OCI-LY3 (cell line): ENCODE data around the gene NAV2.

Source experiments
- H2AFZ ChIP-seq: fragments of 200-600, 300-600 bp; shearing (Covaris generic); 2 replicates; pipeline ENCODE4 v1.6.0; 2014; ENCODE audit warnings: antibody characterized with exemption, low read depth, low read length
- H3K27ac ChIP-seq: fragments of 200-600, 300-600 bp; sonication (generic); 2 replicates; pipeline ENCODE4 v1.5.1; 2014; ENCODE audit warnings: mild to moderate bottlenecking, low read length, moderate library complexity, mixed read lengths
- H3K27me3 ChIP-seq: fragments of 200-600, 300-600 bp; sonication (generic); 2 replicates; pipeline ENCODE4 v1.6.1; 2014; ENCODE audit warnings: low read depth, low read length, mixed read lengths
- H3K36me3 ChIP-seq: fragments of 200-600, 300-600 bp; sonication (generic); replicated peaks from 2 replicates; pipeline ENCODE3; 2014; ENCODE audit warnings: low read depth, low read length, mixed read lengths
- H3K4me1 ChIP-seq: fragments of 300-600, 200-600 bp; sonication (generic); 2 replicates; pipeline ENCODE4 v1.6.1; 2014; ENCODE audit warnings: low read length, mixed read lengths
- H3K4me2 ChIP-seq: fragments of 200-600, 300-600 bp; sonication (generic); 2 replicates; pipeline ENCODE4 v1.6.1; 2014; ENCODE audit warnings: low read length, mixed read lengths
- H3K4me3 ChIP-seq: fragments of 300-600, 200-600 bp; sonication (generic); 2 replicates; pipeline ENCODE4 v1.5.1; 2014; ENCODE audit warnings: antibody characterized with exemption, mild to moderate bottlenecking, low read length, moderate library complexity
- H3K79me2 ChIP-seq: fragments of 300-600, 200-600 bp; shearing (Covaris generic); 2 replicates; pipeline ENCODE4 v1.6.1; 2014; ENCODE audit warnings: mild to moderate bottlenecking, low read length, mixed read lengths
- H3K9ac ChIP-seq: fragments of 300-600, 200-600 bp; shearing (Covaris generic); 2 replicates; pipeline ENCODE4 v1.6.0; 2014; ENCODE audit warnings: mild to moderate bottlenecking, low read length, moderate library complexity
- H3K9me3 ChIP-seq: fragments of 200-600, 300-600 bp; shearing (Covaris generic); 2 replicates; pipeline ENCODE4 v1.6.1; 2014; ENCODE audit warnings: low read length, mixed read lengths; ENCODE audit not compliant: insufficient read depth
- H4K20me1 ChIP-seq: fragments of 200-600, 300-600 bp; sonication (generic); 2 replicates; pipeline ENCODE4 v1.6.1; 2016; ENCODE audit warnings: low read length, mixed read lengths; ENCODE audit not compliant: insufficient read depth
- CTCF ChIP-seq: fragments of 200-600, 300-600 bp; sonication (generic); IDR thresholded peaks from 2 replicates; pipeline ENCODE4 v1.5.1; 2014; ENCODE audit warnings: antibody characterized with exemption, low read length, low read depth
- EZH2phosphoT487 ChIP-seq: fragments of 200-600 bp; shearing (Covaris generic); IDR thresholded peaks from 2 replicates; pipeline ENCODE4 v1.6.1; 2018; ENCODE audit warnings: antibody characterized with exemption, mixed run types, low read depth

NAV2 gene

DNA sequence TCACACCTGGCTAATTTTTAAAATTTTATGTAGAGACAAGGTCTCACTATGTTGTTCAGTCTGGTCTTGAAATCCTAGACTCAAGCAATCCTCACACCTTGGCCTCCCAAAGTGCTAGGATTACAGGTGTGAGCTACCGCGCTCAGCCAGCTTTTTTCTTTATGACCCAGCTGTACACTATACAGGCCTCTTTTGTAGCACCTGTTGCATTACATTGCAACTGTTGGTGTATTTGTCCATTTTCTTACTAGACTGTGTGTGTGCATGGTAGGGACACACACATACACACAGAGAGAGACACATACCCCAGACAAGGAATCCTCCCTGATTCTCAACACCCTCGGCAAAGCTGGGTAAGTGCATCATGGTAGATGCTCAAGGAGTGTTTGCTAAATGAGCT is 61.7 kb downstream of the NAV2 start:
- Histone ChIP-seq H3K79me2 (no peaks in the 10 kb centered on the region), H3K4me3 (no peak overlapping the region), H3K9me3 (no peaks in the 10 kb centered on the region), H3K4me1 (peaks cover 37% of the 10 kb centered on the region), H3K27me3 (peaks cover 14% of the 10 kb centered on the region), H3K36me3 (no peaks in the 10 kb centered on the region), H3K9ac (no peak overlapping the region), H4K20me1 (no peaks in the 10 kb centered on the region), H3K4me2 (no peak overlapping the region), H2AFZ (no peak overlapping the region), H3K27ac (no peak overlapping the region)
- TF ChIP-seq CTCF: no peak
- TF ChIP-seq EZH2phosphoT487: no peak

GRCh38 chr11:19774817-19775580 is 62.4 kb downstream of the NAV2 start:
- Histone ChIP-seq H4K20me1 (no peaks in the 10 kb centered on the region), H3K4me2 (no peak overlapping the region), H3K4me3 (no peak overlapping the region), H3K79me2 (no peaks in the 10 kb centered on the region), H3K27ac (no peak overlapping the region), H3K36me3 (no peaks in the 10 kb centered on the region), H2AFZ (no peak overlapping the region), H3K9me3 (no peaks in the 10 kb centered on the region), H3K27me3 (peaks cover 13% of the 10 kb centered on the region), H3K4me1 (peaks cover 37% of the 10 kb centered on the region), H3K9ac (no peak overlapping the region)
- TF ChIP-seq EZH2phosphoT487 (no peak), CTCF (no peak)

- peaks cover 13% of the 10 kb centered on the region for H3K27me3 ChIP-seq
- H3K4me1 ChIP-seq: peaks cover 32% of the 10 kb centered on the region
- no peak overlapping the region for H3K4me2 ChIP-seq
- no peaks in the 10 kb centered on the region for H3K79me2 ChIP-seq
- no peaks in the 10 kb centered on the region for H4K20me1 ChIP-seq
- TF ChIP-seq CTCF (no peak), EZH2phosphoT487 (no peak)
- H3K9ac ChIP-seq: no peak overlapping the region
- H3K9me3 ChIP-seq: no peaks in the 10 kb centered on the region
- no peak overlapping the region for H2AFZ ChIP-seq
- H3K36me3 ChIP-seq: no peaks in the 10 kb centered on the region
- no peak overlapping the region for H3K27ac ChIP-seq
- no peak overlapping the region for H3K4me3 ChIP-seq
These were observed 63.0 kb downstream of the NAV2 start for GRCh38 chr11:19775622-19776021.

DNA sequence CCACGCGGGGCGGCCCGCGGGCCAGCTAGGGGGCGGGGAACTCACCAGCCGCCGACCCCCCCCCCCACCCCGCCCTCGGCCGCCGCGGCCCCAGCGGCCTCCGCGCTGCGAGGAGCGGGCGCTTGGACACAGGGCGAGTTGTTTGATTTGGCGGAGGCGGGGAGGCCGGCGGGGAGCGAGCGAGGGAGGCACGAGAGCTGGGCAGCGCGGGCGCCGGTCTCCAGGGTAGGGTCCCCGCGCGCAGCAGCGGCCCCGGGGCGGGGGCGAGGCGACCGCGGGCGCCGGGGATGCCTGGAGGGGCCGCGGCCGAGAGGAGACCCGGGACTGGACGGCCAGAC is 64.4 kb downstream of the NAV2 start:
- peaks cover 13% of the 10 kb centered on the region for H3K27me3 ChIP-seq
- H3K4me2 ChIP-seq: peak overlapping the region; percentile 94

More for the DNA sequence above, 64.4 kb downstream of the NAV2 start:
- Histone ChIP-seq H4K20me1 (no peaks in the 10 kb centered on the region), H2AFZ (no peak overlapping the region), H3K27ac (no peak overlapping the region), H3K9ac (peak overlapping the region; percentile 57), H3K36me3 (no peaks in the 10 kb centered on the region), H3K4me3 (peak overlapping the region; percentile 80), H3K4me1 (peaks cover 18% of the 10 kb centered on the region), H3K9me3 (no peaks in the 10 kb centered on the region), H3K79me2 (no peaks in the 10 kb centered on the region)
- TF ChIP-seq EZH2phosphoT487: no peak
- TF ChIP-seq CTCF: no peak
